Tibial nerve (tissue), 4 donors: ENCODE data around the gene ZNF740. TPM values are rescaled to one million over a fixed set of nuclear protein-coding genes. Genes with fewer than 3 reads are reported as not detected.

Source experiments
- DNase-seq, 2 donors: peaks; one replicate each; pipeline ENCODE4 v3.0.0-alpha.2; 2019; ENCODE audit warnings: low spot score in 2 of 2
- H3K27ac ChIP-seq, 4 donors: fragments of 200-600 bp; sonication (generic) in 3 of 4; one replicate each; pipeline ENCODE4 v1.5.1; 2017 to 2019; ENCODE audit warnings: mild to moderate bottlenecking in 1 of 4
- H3K27me3 ChIP-seq, 2 donors: fragments of 200-600 bp; sonication (generic) in 1 of 2; one replicate each; pipeline versions ENCODE4 v1.5.1 to v1.6.0; 2017 to 2019
- H3K36me3 ChIP-seq, 3 donors: fragments of 200-600 bp; sonication (generic); one replicate each; pipeline ENCODE4 v1.5.1; 2018 to 2019
- H3K4me1 ChIP-seq, 4 donors: fragments of 200-600 bp; sonication (generic) in 3 of 4; one replicate each; pipeline ENCODE4 v1.5.1; 2017 to 2019
- H3K4me3 ChIP-seq, 4 donors: fragments of 200-600 bp; sonication (generic) in 3 of 4; one replicate each; pipeline ENCODE4 v1.5.1; 2017 to 2019; ENCODE audit warnings: mild to moderate bottlenecking in 1 of 4, moderate library complexity in 1 of 4
- H3K9me3 ChIP-seq, 4 donors: fragments of 200-600 bp; sonication (generic) in 3 of 4; one replicate each; pipeline ENCODE4 v1.5.1; 2017 to 2019
- CTCF ChIP-seq, 5 experiments: fragments of 200-600 bp in 3 of 5; fragments of 450-650 bp in 2 of 5; sonication (generic) in 3 of 5; IDR thresholded peaks; one replicate each; pipeline ENCODE4 v1.5.1; 2016 to 2019; ENCODE audit warnings: antibody characterized with exemption in 5 of 5, mild to moderate bottlenecking in 3 of 5, moderate library complexity in 2 of 5
- EP300 ChIP-seq, 2 donors: sonication (generic); formaldehyde crosslinking; IDR thresholded peaks; one replicate each; pipeline ENCODE4 v1.6.1; 2017; ENCODE audit warnings: antibody characterized with exemption in 2 of 2, mild to moderate bottlenecking in 1 of 2
- POLR2A ChIP-seq, 2 donors: fragments of 450-650 bp; IDR thresholded peaks; one replicate each; pipeline ENCODE4 v1.6.1; 2017; ENCODE audit warnings: antibody characterized with exemption in 2 of 2, mild to moderate bottlenecking in 2 of 2, moderate library complexity in 2 of 2
- WGBS, 2 donors: methylation state at CpG; one replicate each; pipeline ENCODE4 v1.1.5; 2018; 5-methylcytosine and 5-hydroxymethylcytosine counted together
- total RNA-seq, 4 donors: library from RNA; depleted of rRNA; stranded (reverse); fragments of >200 nt; gene quantifications; one replicate each; pipeline ENCODE4 v1.1.0, GENCODE V29; 2016

The ZNF740 gene
- total RNA-seq, 4 donors from 2014 or later: 10.2 to 67.7 (median 22.7) TPM

GRCh38 chr12:53179687-53180219 is 769 bp upstream of the ZNF740 start:
- Histone ChIP-seq H3K4me3 (peak overlapping the region; percentile 41 to 86 (median 80)), H3K9me3 (no peaks in the 10 kb centered on the region), H3K27ac (peak overlapping the region; percentile 44 to 95 (median 92)), H3K4me1 (peaks cover 0 to 50% (median 30%) of the 10 kb centered on the region in 4 donors), H3K36me3 (peaks cover 0 to 27% (median 0%) of the 10 kb centered on the region in 3 donors), H3K27me3 (no peaks in the 10 kb centered on the region)
- 11 to 13% methylated on average over 12 of the region's 12 CpGs for WGBS, 2 donors
- no peak for TF ChIP-seq CTCF (IDR thresholded peaks at IDR 0.05)
- no peak for TF ChIP-seq EP300 (IDR thresholded peaks at IDR 0.05)
- TF ChIP-seq POLR2A (IDR thresholded peaks at IDR 0.05): no peak
- DNase-seq: no peak

GRCh38 chr12:53180931-53181645 is 566 bp downstream of the ZNF740 start:
- 1 to 3% methylated on average over 18 to 38 of the region's 57 CpGs for WGBS, 2 donors
- Histone ChIP-seq H3K4me3 (peak overlapping the region; percentile 41 to 86 (median 80)), H3K4me1 (peaks cover 0 to 60% (median 29%) of the 10 kb centered on the region in 4 donors), H3K27ac (peak overlapping the region; percentile 44 to 95 (median 92)), H3K36me3 (peaks cover 0 to 40% (median under 1%) of the 10 kb centered on the region in 3 donors), H3K9me3 (no peaks in the 10 kb centered on the region), H3K27me3 (no peaks in the 10 kb centered on the region)
- DNase-seq: peak in 1 of 2 donors; percentile 41
- TF ChIP-seq CTCF (IDR thresholded peaks at IDR 0.05): no peak
- TF ChIP-seq EP300 (IDR thresholded peaks at IDR 0.05): no peak
- TF ChIP-seq POLR2A (IDR thresholded peaks at IDR 0.05): no peak

GRCh38 chr12:53181935-53182334 is 1.4 kb downstream of the ZNF740 start:
- Histone ChIP-seq H3K36me3 (peaks cover 0 to 48% (median 9%) of the 10 kb centered on the region in 3 donors), H3K27me3 (no peaks in the 10 kb centered on the region), H3K9me3 (no peaks in the 10 kb centered on the region), H3K27ac (peak overlapping the region in 3 of 4 donors; percentile 2 to 95 (median 91)), H3K4me1 (peaks cover 0 to 60% (median 29%) of the 10 kb centered on the region in 4 donors), H3K4me3 (peak overlapping the region in 2 of 4 donors; percentile 76 to 83)
- DNase-seq: no peak
- 24 to 49% methylated on average over 2 of the region's 2 CpGs for WGBS, 2 donors
- no peak for TF ChIP-seq EP300 (IDR thresholded peaks at IDR 0.05)
- no peak for TF ChIP-seq CTCF (IDR thresholded peaks at IDR 0.05)
- no peak for TF ChIP-seq POLR2A (IDR thresholded peaks at IDR 0.05)

- peaks cover 0 to 58% (median 12%) of the 10 kb centered on the region in 3 donors for H3K36me3 ChIP-seq
Measured at GRCh38 chr12:53182903-53183302, 2.4 kb downstream of the ZNF740 start.

More at GRCh38 chr12:53182903-53183302, 2.4 kb downstream of the ZNF740 start:
- 25 to 26% methylated on average over 2 of the region's 2 CpGs for WGBS, 2 donors
- H3K4me1 ChIP-seq: peaks cover 0 to 60% (median 29%) of the 10 kb centered on the region in 4 donors
- no peaks in the 10 kb centered on the region for H3K27me3 ChIP-seq
- no peak for DNase-seq
- H3K4me3 ChIP-seq: peak overlapping the region in 1 of 4 donors; percentile 8
- H3K27ac ChIP-seq: no peak overlapping the region
- no peak for TF ChIP-seq POLR2A (IDR thresholded peaks at IDR 0.05)
- TF ChIP-seq EP300 (IDR thresholded peaks at IDR 0.05): no peak
- no peak for TF ChIP-seq CTCF (IDR thresholded peaks at IDR 0.05)
- no peaks in the 10 kb centered on the region for H3K9me3 ChIP-seq
